SK-N-SH treated with all-trans-retinoic acid at 6 μM for 48 hours (cell line): ENCODE results near the gene ARHGAP1.

Source experiments
- ARNTL ChIP-seq: fragments of 450-650 bp; formaldehyde crosslinking; IDR thresholded peaks from 2 replicates; pipeline ENCODE4 v1.5.0; 2020; ENCODE audit warnings: low read depth, mild to moderate bottlenecking, moderate library complexity, borderline replicate concordance
- CREB5 ChIP-seq: fragments of 250-450 bp; sonication (Bioruptor Pico); IDR thresholded peaks from 2 replicates; pipeline ENCODE4 v1.5.1; 2020; ENCODE audit warnings: low read depth, mild to moderate bottlenecking, moderate library complexity
- SNAI2 ChIP-seq: fragments of 250-450 bp; sonication (Bioruptor Pico); IDR thresholded peaks from 2 replicates; pipeline ENCODE4 v1.5.0; 2020; ENCODE audit warnings: mild to moderate bottlenecking, moderate library complexity
- TCF4 ChIP-seq: fragments of 250-450 bp; sonication (Bioruptor Pico); IDR thresholded peaks from 2 replicates; pipeline ENCODE4 v1.8.0; 2021; ENCODE audit warnings: mild to moderate bottlenecking, moderate library complexity, borderline replicate concordance
- ZNF70 ChIP-seq: fragments of 450-650 bp; formaldehyde crosslinking; IDR thresholded peaks from 2 replicates; pipeline ENCODE4 v1.5.0; 2020; ENCODE audit warnings: mild to moderate bottlenecking, moderate library complexity
- TF ChIP-seq, protein P1 (sequence below): fragments of 250-450 bp; sonication (Bioruptor Pico); IDR thresholded peaks from 2 replicates; pipeline ENCODE4 v1.8.0; 2020; ENCODE audit warnings: mild to moderate bottlenecking, moderate library complexity, borderline replicate concordance

DNA sequence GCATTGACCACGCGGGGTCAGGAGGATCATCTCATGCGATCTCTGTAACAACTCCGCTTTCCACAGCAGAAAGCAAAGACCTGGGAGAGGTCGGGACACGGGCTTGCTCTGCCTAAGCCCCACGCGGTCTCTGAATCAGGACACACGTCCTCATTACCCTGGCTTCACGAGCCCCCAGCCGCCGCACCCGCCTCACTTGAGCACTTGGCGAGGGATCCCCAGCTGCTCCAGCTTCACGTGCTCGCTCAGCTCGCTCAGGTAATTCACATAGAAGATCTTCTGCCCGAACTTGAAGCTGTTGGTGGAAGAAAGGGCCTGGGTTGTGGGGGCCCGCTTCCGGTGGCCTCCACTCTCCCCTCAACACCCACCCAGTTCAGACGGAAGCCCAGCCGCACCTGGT lies 19.6 kb downstream of the ARHGAP1 start:
- TF ChIP-seq CREB5 (CRISPR knock-in tag), result no peak
- no peak for TF ChIP-seq TCF4 (CRISPR knock-in tag)
- no peak for TF ChIP-seq SNAI2 (CRISPR knock-in tag)
- no peak for TF ChIP-seq ARNTL (CRISPR knock-in tag)
- TF ChIP-seq, protein P1, sequence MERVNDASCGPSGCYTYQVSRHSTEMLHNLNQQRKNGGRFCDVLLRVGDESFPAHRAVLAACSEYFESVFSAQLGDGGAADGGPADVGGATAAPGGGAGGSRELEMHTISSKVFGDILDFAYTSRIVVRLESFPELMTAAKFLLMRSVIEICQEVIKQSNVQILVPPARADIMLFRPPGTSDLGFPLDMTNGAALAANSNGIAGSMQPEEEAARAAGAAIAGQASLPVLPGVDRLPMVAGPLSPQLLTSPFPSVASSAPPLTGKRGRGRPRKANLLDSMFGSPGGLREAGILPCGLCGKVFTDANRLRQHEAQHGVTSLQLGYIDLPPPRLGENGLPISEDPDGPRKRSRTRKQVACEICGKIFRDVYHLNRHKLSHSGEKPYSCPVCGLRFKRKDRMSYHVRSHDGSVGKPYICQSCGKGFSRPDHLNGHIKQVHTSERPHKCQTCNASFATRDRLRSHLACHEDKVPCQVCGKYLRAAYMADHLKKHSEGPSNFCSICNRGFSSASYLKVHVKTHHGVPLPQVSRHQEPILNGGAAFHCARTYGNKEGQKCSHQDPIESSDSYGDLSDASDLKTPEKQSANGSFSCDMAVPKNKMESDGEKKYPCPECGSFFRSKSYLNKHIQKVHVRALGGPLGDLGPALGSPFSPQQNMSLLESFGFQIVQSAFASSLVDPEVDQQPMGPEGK (CRISPR knock-in tag), result no peak
- TF ChIP-seq ZNF70 (CRISPR knock-in tag), result no peak
